Esophagus muscularis mucosa (tissue), 3 donors: Measurements from ENCODE around the gene PRR15L.

Experiments used
- CTCF ChIP-seq, 3 experiments: fragments of 200-600 bp in 2 of 3; fragments of 450-650 bp in 1 of 3; sonication (generic) in 2 of 3; IDR thresholded peaks; one replicate each; pipeline ENCODE4 v1.5.1; 2017 to 2019; ENCODE audit warnings: antibody characterized with exemption in 3 of 3, mild to moderate bottlenecking in 2 of 3, moderate library complexity in 1 of 3
- POLR2A ChIP-seq: fragments of 450-650 bp; IDR thresholded peaks from one replicate; pipeline ENCODE4 v1.6.1; 2017; ENCODE audit warnings: antibody characterized with exemption, moderate library complexity, mild to moderate bottlenecking, low read depth
- POLR2AphosphoS5 ChIP-seq, 2 donors: sonication (generic); formaldehyde crosslinking; IDR thresholded peaks; one replicate each; pipeline ENCODE4 v1.6.1; 2017; ENCODE audit warnings: antibody characterized with exemption in 2 of 2

GRCh38 chr17:47994724-47995123, 37.0 kb upstream of the PRR15L start:
- TF ChIP-seq POLR2A (no peak), CTCF (IDR thresholded peaks at IDR 0.05) (no peak), POLR2AphosphoS5 (IDR thresholded peaks at IDR 0.05) (no peak)
